GM21529 (cell line): ENCODE data around the gene HLTF.

ENCODE experiments used
- ATAC-seq: cut with Tn5 transposase; IDR thresholded peaks from one replicate; pipeline ENCODE4 v1.9.1; 2021; ENCODE audit not compliant: unreplicated experiment

HLTF gene

GRCh38 chr3:149020196-149020838 is 66.0 kb downstream of the HLTF start:
- no peak for ATAC-seq

GRCh38 chr3:149019580-149019979 is 66.8 kb downstream of the HLTF start:
- ATAC-seq = no peak

- ATAC-seq = no peak
These were observed 68.1 kb downstream of the HLTF start for GRCh38 chr3:149018247-149018646.

GRCh38 chr3:149016669-149017541 is 69.4 kb downstream of the HLTF start:
- ATAC-seq = no peak

GRCh38 chr3:149016242-149016641 is 70.1 kb downstream of the HLTF start:
- no peak for ATAC-seq

GRCh38 chr3:149015393-149015792 is 70.9 kb downstream of the HLTF start:
- no peak for ATAC-seq

- no peak for ATAC-seq
These were observed 72.6 kb downstream of the HLTF start for GRCh38 chr3:149013726-149014125.

- no peak for ATAC-seq
These were observed 74.7 kb downstream of the HLTF start for GRCh38 chr3:149011676-149012075.

GRCh38 chr3:149010966-149011365 is 75.4 kb downstream of the HLTF start:
- ATAC-seq = no peak

- ATAC-seq = no peak
These were observed 75.8 kb downstream of the HLTF start for GRCh38 chr3:149010504-149010951.

- ATAC-seq = peak; percentile 90
These were observed 76.6 kb downstream of the HLTF start for GRCh38 chr3:149009732-149010131.

- ATAC-seq = no peak
These were observed 78.6 kb downstream of the HLTF start for GRCh38 chr3:149007567-149008257.

- ATAC-seq = no peak
These were observed 80.9 kb downstream of the HLTF start for GRCh38 chr3:149005416-149005815.

- ATAC-seq = no peak
These were observed 81.7 kb downstream of the HLTF start for GRCh38 chr3:149004622-149005021.

GRCh38 chr3:149003653-149004305 is 82.6 kb downstream of the HLTF start:
- peak; percentile 87 for ATAC-seq

- ATAC-seq = no peak
These were observed 84.6 kb downstream of the HLTF start for GRCh38 chr3:149001727-149002126.

GRCh38 chr3:149000206-149000745 is 86.1 kb downstream of the HLTF start:
- no peak for ATAC-seq

GRCh38 chr3:148999806-149000205 is 86.5 kb downstream of the HLTF start:
- ATAC-seq = no peak

GRCh38 chr3:148998715-148999423 is 87.5 kb downstream of the HLTF start:
- no peak for ATAC-seq

GRCh38 chr3:148998297-148998696 is 88.0 kb downstream of the HLTF start:
- no peak for ATAC-seq
